Measurements from ENCODE around the gene MYL12B. TPM values are rescaled to one million over a fixed set of nuclear protein-coding genes. Genes with fewer than 3 reads are reported as not detected.

MYL12B gene
- polyA plus RNA-seq, 1 experiment = 787 TPM

- no peaks in the 10 kb centered on the region for H3K27me3 ChIP-seq (ENCODE audit: control insufficient read depth, insufficient read depth, low read length)
- ChIA-PET CTCF (no interaction called here), POLR2A (interaction anchor here (0.6 to 1.1 kb wide), 3 partner anchors 10 to 700 kb away, joined by 3 to 17 read pairs (median 8); partner anchors contain the start of gene MYL12A)
- TF ChIP-seq CTCF (IDR thresholded peaks at IDR 0.05; ENCODE audit: low read depth, low read length) = no peak
- H3K4me3 ChIP-seq (ENCODE audit: low read depth, low read length) = peak overlapping the region; percentile 28
- no peaks in the 10 kb centered on the region; the same call in 1 of the 2 replicates for H3K9me3 ChIP-seq (ENCODE audit: control insufficient read depth, insufficient read depth, low read length)
- no peak for DNase-seq (ENCODE audit: low read depth, low spot score)
- peak overlapping the region; percentile 80 for H3K27ac ChIP-seq (ENCODE audit: low read depth, low read length)
Observed at GRCh38 chr18:3256693-3257626, 5.0 kb upstream of the MYL12B start.

- TF ChIP-seq CTCF (IDR thresholded peaks at IDR 0.05; ENCODE audit: low read depth, low read length) = no peak
- Histone ChIP-seq H3K4me3 (ENCODE audit: low read depth, low read length) (no peak overlapping the region), H3K27ac (ENCODE audit: low read depth, low read length) (no peak overlapping the region), H3K27me3 (ENCODE audit: control insufficient read depth, insufficient read depth, low read length) (no peaks in the 10 kb centered on the region), H3K9me3 (ENCODE audit: control insufficient read depth, insufficient read depth, low read length) (no peaks in the 10 kb centered on the region; the same call in 1 of the 2 replicates)
- CTCF ChIA-PET = no interaction called here
- POLR2A ChIA-PET = interaction anchor here (0.6 kb wide), 1 partner anchor 265 kb away, joined by 17 read pairs; no protein-coding TSS in a partner anchor
- DNase-seq (ENCODE audit: low read depth, low spot score) = no peak
Observed at GRCh38 chr18:3257627-3258120, 4.3 kb upstream of the MYL12B start.

- Histone ChIP-seq H3K27me3 (ENCODE audit: control insufficient read depth, insufficient read depth, low read length) (no peaks in the 10 kb centered on the region), H3K27ac (ENCODE audit: low read depth, low read length) (peak overlapping the region; percentile 95), H3K9me3 (ENCODE audit: control insufficient read depth, insufficient read depth, low read length) (no peaks in the 10 kb centered on the region; the same call in 1 of the 2 replicates), H3K4me3 (ENCODE audit: low read depth, low read length) (peak overlapping the region; percentile 93)
- TF ChIP-seq CTCF (IDR thresholded peaks at IDR 0.05; ENCODE audit: low read depth, low read length) = no peak
- CTCF ChIA-PET = no interaction called here
- POLR2A ChIA-PET = interaction anchor here (1.0 to 2.0 kb wide), 3 partner anchors 12 to 189 kb away, joined by 4 to 14 read pairs (median 6); partner anchors contain the start of genes MYL12A and TGIF1
- DNase-seq (ENCODE audit: low read depth, low spot score) = no peak
Observed at GRCh38 chr18:3260995-3261372, 949 bp upstream of the MYL12B start.

- no peak for TF ChIP-seq CTCF (IDR thresholded peaks at IDR 0.05; ENCODE audit: low read depth, low read length)
- peak overlapping the region; percentile 95 for H3K27ac ChIP-seq (ENCODE audit: low read depth, low read length)
- H3K4me3 ChIP-seq (ENCODE audit: low read depth, low read length) = peak overlapping the region; percentile 93
- H3K9me3 ChIP-seq (ENCODE audit: control insufficient read depth, insufficient read depth, low read length) = no peaks in the 10 kb centered on the region; the same call in 1 of the 2 replicates
- no peaks in the 10 kb centered on the region for H3K27me3 ChIP-seq (ENCODE audit: control insufficient read depth, insufficient read depth, low read length)
- DNase-seq (ENCODE audit: low read depth, low spot score) = no peak
- CTCF ChIA-PET = interaction anchor here (1.2 to 1.3 kb wide), 2 partner anchors 192 to 403 kb away, joined by 3 read pairs; no protein-coding TSS in a partner anchor
- POLR2A ChIA-PET = interaction anchor here (1.0 to 2.0 kb wide), 2 partner anchors 13 to 187 kb away, joined by 4 to 14 read pairs; partner anchors contain the start of genes MYL12A and TGIF1
Observed at GRCh38 chr18:3262234-3263131, 550 bp downstream of the MYL12B start.

Data from AG04450 (cell line).